WTC11 (cell line): ENCODE results near the gene YEATS2.

Experiments
- CREB1 ChIP-seq: sonication (generic); formaldehyde crosslinking; IDR thresholded peaks from 2 replicates; pipeline ENCODE4 v1.8.0; 2023; ENCODE audit warnings: mild to moderate bottlenecking, missing genetic modification reagents
- CTCF ChIP-seq: fragments of 200-600 bp; IDR thresholded peaks from 2 replicates; pipeline ENCODE4 v1.8.0; 2022; ENCODE audit warnings: antibody characterized with exemption
- FOXP4 ChIP-seq: sonication (generic); formaldehyde crosslinking; IDR thresholded peaks from 2 replicates; pipeline ENCODE4 v1.8.0; 2022; ENCODE audit warnings: mild to moderate bottlenecking, missing genetic modification reagents
- TF ChIP-seq, protein P1 (sequence below): sonication (generic); formaldehyde crosslinking; IDR thresholded peaks from 2 replicates; pipeline ENCODE4 v1.8.1; 2022; ENCODE audit warnings: mild to moderate bottlenecking, moderate library complexity, missing genetic modification reagents
- TF ChIP-seq, protein P2 (sequence below): sonication (generic); formaldehyde crosslinking; IDR thresholded peaks from 2 replicates; pipeline ENCODE4 v1.8.0; 2023; ENCODE audit warnings: missing genetic modification reagents, mild to moderate bottlenecking, borderline replicate concordance
- TF ChIP-seq, protein P3 (sequence below): sonication (generic); formaldehyde crosslinking; IDR thresholded peaks from 2 replicates; pipeline ENCODE4 v1.8.1; 2023; ENCODE audit warnings: mild to moderate bottlenecking, moderate library complexity, missing genetic modification reagents

DNA sequence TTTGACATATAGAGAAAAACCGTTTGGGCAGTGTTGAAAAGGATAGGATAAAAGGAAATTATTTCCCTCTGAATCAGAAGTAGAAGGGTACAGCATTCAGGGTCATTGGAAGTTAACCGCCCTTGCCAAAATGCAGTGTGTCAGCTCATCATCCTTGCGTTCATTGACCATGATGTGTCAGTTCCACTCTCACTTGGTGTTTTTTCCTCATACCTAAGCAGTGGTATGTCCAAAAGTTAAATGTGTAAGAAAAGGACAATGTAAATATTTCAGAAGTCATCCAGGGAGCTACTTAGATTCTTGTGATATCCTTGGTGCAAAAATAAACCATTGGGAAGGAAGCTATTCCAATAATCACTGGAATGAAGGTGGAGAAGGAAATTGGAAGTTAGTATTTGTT lies 77.0 kb downstream of the YEATS2 start:
- TF ChIP-seq, protein P1, sequence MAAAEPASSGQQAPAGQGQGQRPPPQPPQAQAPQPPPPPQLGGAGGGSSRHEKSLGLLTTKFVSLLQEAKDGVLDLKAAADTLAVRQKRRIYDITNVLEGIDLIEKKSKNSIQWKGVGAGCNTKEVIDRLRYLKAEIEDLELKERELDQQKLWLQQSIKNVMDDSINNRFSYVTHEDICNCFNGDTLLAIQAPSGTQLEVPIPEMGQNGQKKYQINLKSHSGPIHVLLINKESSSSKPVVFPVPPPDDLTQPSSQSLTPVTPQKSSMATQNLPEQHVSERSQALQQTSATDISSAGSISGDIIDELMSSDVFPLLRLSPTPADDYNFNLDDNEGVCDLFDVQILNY (CRISPR knock-in tag), result no peak
- TF ChIP-seq FOXP4 (CRISPR knock-in tag) (no peak), CREB1 (CRISPR knock-in tag) (no peak), CTCF (no peak)
- TF ChIP-seq, protein P2, sequence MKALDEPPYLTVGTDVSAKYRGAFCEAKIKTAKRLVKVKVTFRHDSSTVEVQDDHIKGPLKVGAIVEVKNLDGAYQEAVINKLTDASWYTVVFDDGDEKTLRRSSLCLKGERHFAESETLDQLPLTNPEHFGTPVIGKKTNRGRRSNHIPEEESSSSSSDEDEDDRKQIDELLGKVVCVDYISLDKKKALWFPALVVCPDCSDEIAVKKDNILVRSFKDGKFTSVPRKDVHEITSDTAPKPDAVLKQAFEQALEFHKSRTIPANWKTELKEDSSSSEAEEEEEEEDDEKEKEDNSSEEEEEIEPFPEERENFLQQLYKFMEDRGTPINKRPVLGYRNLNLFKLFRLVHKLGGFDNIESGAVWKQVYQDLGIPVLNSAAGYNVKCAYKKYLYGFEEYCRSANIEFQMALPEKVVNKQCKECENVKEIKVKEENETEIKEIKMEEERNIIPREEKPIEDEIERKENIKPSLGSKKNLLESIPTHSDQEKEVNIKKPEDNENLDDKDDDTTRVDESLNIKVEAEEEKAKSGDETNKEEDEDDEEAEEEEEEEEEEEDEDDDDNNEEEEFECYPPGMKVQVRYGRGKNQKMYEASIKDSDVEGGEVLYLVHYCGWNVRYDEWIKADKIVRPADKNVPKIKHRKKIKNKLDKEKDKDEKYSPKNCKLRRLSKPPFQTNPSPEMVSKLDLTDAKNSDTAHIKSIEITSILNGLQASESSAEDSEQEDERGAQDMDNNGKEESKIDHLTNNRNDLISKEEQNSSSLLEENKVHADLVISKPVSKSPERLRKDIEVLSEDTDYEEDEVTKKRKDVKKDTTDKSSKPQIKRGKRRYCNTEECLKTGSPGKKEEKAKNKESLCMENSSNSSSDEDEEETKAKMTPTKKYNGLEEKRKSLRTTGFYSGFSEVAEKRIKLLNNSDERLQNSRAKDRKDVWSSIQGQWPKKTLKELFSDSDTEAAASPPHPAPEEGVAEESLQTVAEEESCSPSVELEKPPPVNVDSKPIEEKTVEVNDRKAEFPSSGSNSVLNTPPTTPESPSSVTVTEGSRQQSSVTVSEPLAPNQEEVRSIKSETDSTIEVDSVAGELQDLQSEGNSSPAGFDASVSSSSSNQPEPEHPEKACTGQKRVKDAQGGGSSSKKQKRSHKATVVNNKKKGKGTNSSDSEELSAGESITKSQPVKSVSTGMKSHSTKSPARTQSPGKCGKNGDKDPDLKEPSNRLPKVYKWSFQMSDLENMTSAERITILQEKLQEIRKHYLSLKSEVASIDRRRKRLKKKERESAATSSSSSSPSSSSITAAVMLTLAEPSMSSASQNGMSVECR (CRISPR knock-in tag), result no peak
- TF ChIP-seq, protein P3, sequence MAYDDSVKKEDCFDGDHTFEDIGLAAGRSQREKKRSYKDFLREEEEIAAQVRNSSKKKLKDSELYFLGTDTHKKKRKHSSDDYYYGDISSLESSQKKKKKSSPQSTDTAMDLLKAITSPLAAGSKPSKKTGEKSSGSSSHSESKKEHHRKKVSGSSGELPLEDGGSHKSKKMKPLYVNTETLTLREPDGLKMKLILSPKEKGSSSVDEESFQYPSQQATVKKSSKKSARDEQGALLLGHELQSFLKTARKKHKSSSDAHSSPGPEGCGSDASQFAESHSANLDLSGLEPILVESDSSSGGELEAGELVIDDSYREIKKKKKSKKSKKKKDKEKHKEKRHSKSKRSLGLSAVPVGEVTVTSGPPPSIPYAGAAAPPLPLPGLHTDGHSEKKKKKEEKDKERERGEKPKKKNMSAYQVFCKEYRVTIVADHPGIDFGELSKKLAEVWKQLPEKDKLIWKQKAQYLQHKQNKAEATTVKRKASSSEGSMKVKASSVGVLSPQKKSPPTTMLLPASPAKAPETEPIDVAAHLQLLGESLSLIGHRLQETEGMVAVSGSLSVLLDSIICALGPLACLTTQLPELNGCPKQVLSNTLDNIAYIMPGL (CRISPR knock-in tag), result no peak
